CD4-positive, alpha-beta T cell treated with Interleukin-21 for 1 hour (primary cell): Measurements from ENCODE around the gene MPPED2.

Source experiments
- DNase-seq: peaks from one replicate; pipeline ENCODE4 v3.0.0-alpha.2; 2020

The MPPED2 gene

GRCh38 chr11:30481796-30482195 is 104.4 kb downstream of the MPPED2 start:
- DNase-seq: no peak

- no peak for DNase-seq
Observed at GRCh38 chr11:30481330-30481729, 104.8 kb downstream of the MPPED2 start.

GRCh38 chr11:30479899-30480298 is 106.3 kb downstream of the MPPED2 start:
- DNase-seq: no peak

DNA sequence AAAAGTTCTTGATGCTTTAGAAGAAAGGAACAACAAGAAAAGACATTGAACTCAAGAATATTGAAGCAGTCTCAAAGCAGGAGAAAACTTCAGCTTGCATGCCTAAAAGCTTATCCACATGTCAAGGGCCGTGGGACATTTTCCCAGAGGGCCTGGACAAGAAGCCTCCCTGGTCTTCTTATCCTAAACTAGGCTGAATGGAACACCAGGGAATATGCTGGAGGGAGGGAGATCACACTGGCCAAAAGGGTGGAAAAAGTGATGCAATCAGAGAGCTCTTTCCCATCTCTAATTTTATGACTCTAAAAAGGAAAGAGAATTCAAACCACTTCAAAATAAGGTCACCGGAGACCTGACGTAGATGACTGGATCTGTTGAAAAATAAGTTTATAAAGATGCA is 107.2 kb downstream of the MPPED2 start:
- DNase-seq: no peak

- no peak for DNase-seq
Observed at GRCh38 chr11:30477061-30477460, 109.1 kb downstream of the MPPED2 start.

DNA sequence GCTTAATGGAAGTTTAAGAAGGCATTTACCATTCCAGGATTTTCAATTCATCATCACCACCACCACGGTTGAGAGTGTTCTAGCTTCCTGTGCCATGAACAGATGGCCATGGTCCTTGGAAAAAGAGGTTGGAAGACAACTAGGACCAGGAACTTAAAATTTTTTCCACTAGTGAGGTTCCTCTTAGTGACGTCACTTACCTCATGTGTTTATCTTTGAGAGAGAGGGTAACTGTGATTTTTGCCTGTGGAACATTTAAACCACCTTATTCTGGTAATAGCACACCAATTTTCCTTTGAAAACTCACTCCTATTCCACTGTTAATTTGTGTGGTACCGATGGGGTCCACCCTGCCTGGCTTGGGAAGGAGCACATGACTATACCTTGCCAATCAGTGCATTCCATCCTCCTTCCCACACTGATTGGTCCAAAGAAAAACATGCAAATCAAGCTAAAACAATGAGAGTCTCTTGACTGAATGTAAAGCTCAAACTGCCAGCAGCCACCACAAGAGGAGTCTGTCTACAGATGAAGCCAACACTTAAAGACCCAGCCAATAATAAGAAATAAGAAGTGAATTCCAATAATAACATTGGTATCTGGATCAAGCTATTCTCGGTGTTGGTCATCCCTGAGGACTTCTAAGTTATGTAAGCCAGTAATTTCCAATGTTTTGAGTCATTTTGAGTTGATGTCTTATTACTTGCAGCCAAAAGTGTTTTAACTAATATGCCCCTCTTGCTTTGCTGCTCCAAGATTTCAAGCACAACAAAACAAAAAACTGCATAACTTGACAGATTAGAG is 111.8 kb downstream of the MPPED2 start:
- DNase-seq: no peak

DNA sequence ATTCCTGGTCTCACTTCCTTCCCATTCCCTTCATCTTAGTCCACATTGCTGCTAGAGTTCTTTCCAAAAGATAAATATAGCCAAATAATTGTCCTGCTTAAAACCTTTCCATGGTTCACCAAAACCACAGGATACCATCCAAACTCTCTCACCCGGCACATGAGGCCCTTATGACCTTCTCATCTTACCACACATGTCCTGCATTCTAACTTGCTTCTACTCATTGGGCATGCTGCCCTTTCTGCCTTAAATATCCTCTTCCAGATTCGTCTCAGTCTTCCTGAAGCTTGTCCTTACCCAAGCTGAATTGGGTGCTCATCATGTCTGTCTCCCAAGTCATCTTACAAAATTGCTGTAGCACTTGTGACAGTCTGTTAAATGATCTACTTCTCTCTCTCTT is 114.9 kb downstream of the MPPED2 start:
- DNase-seq: no peak

DNA sequence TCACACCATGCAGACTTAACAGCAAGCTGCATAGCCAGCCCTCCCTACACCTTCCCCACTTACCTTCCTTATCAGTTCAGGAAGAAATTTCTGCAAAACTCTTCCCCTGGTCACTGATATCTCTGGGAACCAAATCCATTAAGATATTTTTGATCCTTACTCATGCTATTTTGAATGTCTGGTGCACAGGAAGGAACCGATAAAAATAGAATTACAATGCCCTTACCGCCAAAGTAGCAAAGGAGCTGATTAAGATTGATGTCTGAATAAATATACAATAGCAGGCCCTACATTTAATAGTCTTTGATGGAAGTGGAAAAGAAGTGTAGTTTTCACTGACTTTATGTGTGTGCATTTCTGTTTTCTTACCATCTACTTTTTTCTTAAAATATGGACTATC is 117.3 kb downstream of the MPPED2 start:
- no peak for DNase-seq

DNA sequence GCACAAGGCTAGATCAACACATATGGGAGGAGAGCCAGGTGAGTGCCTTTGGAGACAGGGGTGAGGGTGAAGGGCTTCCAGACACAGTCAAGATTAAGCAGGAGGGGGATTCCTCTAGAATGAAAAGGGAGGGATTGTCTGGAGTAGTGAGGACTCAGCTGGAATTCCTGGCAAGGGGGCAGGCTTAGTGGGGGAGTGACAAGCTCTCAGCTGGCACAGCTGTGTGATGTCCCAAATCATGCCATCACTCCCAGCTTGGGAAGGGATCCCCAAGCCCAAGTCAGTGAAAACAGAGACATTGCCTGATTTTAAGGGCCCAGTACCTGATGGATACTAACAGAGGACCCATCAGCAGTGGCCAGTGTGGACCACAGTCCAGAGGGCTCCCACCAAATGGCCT is 119.0 kb downstream of the MPPED2 start:
- DNase-seq: no peak

GRCh38 chr11:30465623-30466022 is 120.5 kb downstream of the MPPED2 start:
- no peak for DNase-seq

DNA sequence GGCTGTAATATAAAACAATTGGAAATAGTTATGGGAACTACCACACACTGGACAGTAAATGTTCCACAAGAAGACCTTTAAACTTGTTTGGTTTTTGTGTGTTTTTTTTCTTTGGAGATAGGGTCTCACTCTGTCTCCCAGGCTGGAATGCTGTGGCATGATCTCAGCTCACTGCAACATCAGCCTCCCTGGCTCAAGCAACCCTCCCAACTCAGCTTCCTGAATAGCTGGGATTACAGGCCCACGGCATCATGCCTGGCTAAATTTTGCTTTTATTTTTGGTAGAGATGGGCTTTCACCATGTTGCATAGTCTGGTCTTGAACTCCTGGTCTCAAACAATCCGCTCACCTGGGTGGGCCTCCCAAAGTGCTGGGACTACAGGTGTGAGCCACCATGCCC is 121.0 kb downstream of the MPPED2 start:
- DNase-seq: no peak

- no peak for DNase-seq
Observed at GRCh38 chr11:30463266-30463665, 122.9 kb downstream of the MPPED2 start.

GRCh38 chr11:30462421-30462820 is 123.7 kb downstream of the MPPED2 start:
- DNase-seq: no peak

- DNase-seq: no peak
Observed at GRCh38 chr11:30459821-30460220, 126.3 kb downstream of the MPPED2 start.

- DNase-seq: no peak
Observed at GRCh38 chr11:30459306-30459705, 126.8 kb downstream of the MPPED2 start.

DNA sequence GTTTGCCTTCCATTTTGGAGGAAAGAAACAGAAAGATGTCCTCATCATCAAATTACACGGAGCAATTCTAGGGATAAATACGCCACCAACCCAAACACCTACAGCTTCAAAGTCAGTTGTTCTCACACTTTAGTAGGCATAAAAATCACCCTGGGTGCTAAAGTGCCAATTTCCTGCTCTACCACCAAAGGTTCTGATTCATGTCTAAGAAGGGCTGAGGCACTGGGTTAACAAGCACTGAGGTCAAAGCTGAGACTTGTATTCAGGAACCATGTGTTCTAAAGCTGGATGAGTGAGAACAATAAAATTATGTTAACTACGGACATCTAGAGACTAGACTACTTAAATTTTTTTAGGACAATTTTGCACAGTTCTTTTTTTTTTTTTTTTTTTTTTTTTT is 127.6 kb downstream of the MPPED2 start:
- no peak for DNase-seq

DNA sequence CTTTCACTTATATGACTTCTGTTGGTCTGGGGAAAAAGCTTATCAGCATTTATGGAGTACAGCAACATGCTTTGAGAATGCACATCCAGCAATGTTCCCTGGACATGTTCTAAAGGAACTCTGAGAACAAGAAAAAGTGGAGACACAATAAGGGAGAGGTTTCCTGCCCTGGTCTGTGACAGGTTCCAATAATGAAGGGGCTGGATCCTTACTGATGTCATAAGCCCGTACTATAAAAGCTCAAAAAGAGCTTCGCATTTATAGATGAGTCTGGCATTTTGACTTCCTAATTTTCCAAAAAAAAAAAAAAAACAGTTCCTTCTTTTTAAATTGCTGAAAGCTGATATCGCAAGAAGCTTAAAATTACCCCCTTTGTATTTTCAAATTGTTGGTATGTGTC is 129.1 kb downstream of the MPPED2 start:
- DNase-seq: no peak

GRCh38 chr11:30455025-30455424 is 131.1 kb downstream of the MPPED2 start:
- no peak for DNase-seq

- no peak for DNase-seq
Observed at GRCh38 chr11:30454541-30454940, 131.6 kb downstream of the MPPED2 start.

GRCh38 chr11:30454111-30454510 is 132.0 kb downstream of the MPPED2 start:
- DNase-seq: no peak

GRCh38 chr11:30453705-30454104 is 132.4 kb downstream of the MPPED2 start:
- DNase-seq: no peak

DNA sequence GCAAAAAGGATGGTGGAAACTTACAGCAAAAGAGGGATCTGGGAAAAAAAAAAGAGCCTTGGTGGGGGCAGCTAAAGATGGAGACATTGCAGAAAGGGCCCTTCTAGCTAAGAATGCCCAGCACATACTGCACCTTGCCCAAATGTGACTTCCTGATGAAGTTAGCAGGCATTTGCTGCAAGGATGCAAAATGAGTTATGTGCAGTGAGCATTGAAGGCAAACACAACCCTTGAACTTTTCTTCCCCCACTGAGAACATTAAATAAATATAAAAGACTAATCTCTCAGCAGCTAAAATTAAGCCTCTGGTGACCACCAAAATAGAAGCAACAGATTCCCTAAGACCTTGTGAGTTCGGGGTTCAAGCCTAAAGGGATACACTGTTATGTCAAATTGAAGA is 133.3 kb downstream of the MPPED2 start:
- no peak for DNase-seq

DNA sequence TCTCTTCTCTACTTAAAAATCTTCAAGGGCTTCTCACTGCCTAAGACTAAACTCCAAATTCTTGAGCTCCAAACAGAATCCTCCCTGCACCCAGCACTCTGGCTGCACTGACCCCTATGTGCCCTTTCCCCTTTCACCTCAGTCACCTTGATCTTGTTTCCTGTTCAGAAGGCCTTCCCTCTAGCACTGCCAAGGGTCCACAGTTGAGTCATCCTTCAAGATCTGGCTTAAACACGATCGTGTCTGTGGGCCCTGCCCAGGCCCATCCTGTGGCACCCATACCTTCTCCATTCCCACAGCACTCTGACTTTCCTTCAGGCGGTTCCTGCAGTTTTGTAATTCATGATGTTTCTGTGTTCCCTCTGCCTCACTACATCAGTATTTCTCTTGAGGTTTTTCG is 134.0 kb downstream of the MPPED2 start:
- no peak for DNase-seq

- DNase-seq: no peak
Observed at GRCh38 chr11:30451626-30452025, 134.5 kb downstream of the MPPED2 start.

- DNase-seq: no peak
Observed at GRCh38 chr11:30451167-30451566, 135.0 kb downstream of the MPPED2 start.
